Upper lobe of left lung (tissue), 4 donors: ENCODE data around the gene ZNF417.

Experiments used
- CTCF ChIP-seq, 6 experiments: fragments of 450-650 bp in 4 of 6; fragments of 200-600 bp in 2 of 6; sonication (generic) in 2 of 6; IDR thresholded peaks; one replicate each; pipeline ENCODE4 v1.5.1; 2016 to 2019; ENCODE audit warnings: antibody characterized with exemption in 6 of 6
- POLR2AphosphoS5 ChIP-seq, 2 donors: sonication (generic); formaldehyde crosslinking; IDR thresholded peaks; one replicate each; pipeline ENCODE4 v1.5.1; 2017; ENCODE audit warnings: antibody characterized with exemption in 2 of 2

- TF ChIP-seq CTCF (IDR thresholded peaks at IDR 0.05) (no peak), POLR2AphosphoS5 (IDR thresholded peaks at IDR 0.05) (no peak)
These were observed 46.2 kb downstream of the ZNF417 start for GRCh38 chr19:57870225-57870624.
